Limb (tissue), 2 donors: ENCODE results near the gene IL31.
"Not testable (repeated sequence)": the region's sequence is repeated elsewhere in the genome, so short reads cannot be mapped to it uniquely, and the experiment has no call there.

Experiments used
- DNase-seq, 2 donors: peaks; one replicate each; pipeline ENCODE4 v3.0.0-alpha.2; 2016; ENCODE audit errors: extremely low spot score in 2 of 2

IL31 gene

DNA sequence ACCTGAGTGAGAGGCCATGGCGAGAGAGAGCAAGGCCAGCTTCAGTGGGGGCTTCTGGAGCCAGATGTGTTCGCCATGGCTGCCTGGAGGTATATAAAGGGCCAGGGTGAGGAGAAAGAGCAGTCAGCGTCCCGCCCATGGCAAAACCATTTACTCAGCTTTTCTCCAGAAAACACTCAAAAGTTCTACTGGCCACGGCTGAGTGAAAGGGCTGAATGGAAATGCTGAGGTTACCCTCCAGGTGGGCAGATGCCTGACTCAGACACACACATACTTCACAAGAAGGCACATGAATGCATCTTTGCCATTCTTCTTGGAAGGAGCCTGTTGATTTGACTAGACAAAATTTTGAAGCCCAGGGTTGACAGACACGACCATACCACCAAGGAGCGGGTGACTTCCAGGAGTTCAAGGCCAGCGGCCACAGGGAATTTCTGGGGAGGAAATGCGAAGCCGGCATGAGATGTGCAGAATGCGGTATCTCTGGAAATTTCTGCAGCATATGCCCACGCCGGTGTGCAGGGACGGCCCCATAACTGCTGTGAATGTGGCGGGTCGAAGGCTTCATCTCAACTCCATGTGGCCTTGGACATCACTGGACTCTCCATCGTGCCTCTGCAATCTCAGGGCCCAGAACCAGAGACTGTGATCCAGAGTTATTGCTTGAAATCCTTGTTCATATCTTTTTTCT lies at the start of gene IL31:
IL31 (minus strand) TSS at position 67 of the 691 bp plus-strand sequence; CDS start at position 18, 49 bp downstream.
- no peak for DNase-seq

GRCh38 chr12:122216445-122216844 lies 42.4 kb upstream of the IL31 start:
- no peak for DNase-seq

- no peak for DNase-seq
Measured at GRCh38 chr12:122215771-122216170, 41.8 kb upstream of the IL31 start.

DNA sequence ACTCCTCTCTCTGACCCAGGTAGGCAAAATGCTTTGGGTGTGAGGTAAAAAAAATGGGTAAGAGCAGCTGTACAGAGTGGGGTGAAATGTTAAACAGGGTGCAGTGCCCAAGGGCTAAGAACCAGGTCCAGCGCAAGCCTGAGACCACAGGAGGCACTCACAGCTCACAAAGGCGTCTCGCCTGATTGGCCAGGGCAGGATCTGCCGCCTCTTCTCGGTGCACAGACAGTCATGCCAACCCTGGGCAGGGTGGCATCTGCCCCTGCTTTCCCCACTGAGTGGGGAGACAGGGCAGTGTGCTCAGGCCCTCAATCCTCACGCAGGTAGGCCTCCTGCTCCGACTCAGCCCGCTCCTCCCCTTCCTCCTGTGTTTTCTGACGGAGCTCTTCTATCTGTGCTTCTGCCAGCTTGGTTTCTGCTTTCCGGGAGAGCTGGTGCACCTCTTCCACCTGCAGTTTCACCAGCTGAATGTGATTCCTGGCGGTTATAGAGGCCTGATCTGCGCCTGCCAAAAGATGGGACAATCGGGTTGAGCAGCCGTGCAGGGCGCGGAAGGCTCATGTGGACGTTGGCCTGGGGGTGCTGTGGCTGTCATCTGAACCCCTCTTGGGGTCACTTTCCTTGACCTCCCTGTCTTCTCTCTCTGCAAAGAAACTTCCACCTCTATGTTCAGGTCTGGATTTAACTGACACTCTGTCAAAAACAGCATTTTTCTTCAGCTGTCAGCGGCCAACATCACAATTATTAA lies 34.2 kb upstream of the IL31 start:
- no peak for DNase-seq

GRCh38 chr12:122207391-122207790 lies 33.4 kb upstream of the IL31 start:
- DNase-seq = no peak

DNA sequence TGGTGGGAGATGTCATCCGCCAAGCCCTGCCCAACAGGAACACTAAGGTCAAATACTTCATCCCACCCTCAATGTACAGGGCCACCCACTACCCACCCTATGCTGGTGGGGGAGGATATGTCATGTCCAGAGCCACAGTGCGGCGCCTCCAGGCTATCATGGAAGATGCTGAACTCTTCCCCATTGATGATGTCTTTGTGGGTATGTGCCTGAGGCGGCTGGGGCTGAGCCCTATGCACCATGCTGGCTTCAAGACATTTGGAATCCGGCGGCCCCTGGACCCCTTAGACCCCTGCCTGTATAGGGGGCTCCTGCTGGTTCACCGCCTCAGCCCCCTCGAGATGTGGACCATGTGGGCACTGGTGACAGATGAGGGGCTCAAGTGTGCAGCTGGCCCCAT lies 33.0 kb upstream of the IL31 start:
- DNase-seq = no peak

DNA sequence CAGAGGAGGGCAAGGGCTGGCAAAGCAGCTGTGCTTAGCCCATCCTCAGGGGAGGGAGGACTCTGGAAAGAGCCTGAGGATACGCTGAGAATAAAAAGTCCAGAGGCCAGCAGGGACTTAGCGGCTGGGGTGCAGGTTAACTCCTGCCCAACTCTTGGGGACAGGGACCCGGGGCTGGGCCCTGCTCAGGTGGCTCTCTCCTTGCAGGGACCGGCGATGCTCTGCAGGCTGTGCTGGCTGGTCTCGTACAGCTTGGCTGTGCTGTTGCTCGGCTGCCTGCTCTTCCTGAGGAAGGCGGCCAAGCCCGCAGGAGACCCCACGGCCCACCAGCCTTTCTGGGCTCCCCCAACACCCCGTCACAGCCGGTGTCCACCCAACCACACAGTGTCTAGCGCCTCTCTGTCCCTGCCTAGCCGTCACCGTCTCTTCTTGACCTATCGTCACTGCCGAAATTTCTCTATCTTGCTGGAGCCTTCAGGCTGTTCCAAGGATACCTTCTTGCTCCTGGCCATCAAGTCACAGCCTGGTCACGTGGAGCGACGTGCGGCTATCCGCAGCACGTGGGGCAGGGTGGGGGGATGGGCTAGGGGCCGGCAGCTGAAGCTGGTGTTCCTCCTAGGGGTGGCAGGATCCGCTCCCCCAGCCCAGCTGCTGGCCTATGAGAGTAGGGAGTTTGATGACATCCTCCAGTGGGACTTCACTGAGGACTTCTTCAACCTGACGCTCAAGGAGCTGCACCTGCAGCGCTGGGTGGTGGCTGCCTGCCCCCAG lies 32.3 kb upstream of the IL31 start:
- DNase-seq = no peak

DNA sequence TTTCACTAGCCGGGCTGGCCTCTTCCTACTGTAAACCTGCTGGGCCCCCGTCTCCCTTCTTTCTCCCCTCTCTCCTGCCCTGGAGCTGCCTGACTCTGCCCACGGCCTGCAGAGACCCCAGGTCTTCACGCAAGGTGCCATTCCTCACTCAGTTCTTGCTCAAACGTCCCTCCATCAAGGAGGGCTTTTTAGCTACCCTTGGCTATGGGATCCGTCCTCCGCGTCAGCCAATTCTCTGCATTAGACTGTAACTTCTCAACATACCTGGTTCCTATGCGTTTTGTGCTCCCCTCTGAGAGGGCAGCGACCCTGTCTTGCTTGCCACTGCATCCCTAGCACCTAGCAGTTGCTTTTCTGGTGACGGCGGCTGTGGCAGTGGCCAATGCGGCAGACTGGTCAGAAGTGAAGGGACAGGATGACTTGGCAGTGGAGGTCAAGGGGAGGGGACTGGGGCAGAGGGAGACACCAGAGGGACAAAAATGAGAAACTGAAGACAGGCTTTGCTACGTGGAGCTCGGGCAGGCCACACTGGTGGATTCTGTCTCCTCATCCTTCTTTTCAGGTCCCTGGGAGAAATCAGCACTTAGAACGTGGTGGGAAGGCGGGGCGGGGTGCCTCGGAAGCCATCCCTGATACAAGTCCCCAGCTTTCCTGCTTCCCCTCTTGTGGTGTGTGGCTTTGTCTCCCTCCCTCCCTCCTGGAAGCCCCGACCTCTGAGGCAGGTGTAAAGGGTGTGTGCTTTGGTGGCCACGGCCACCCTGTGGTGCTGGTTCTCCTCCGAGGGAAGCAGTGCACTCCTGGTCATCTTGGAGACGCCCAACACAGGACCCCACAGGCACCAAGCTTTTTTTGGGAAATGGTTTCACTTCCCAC lies 31.3 kb upstream of the IL31 start:
- no peak for DNase-seq

DNA sequence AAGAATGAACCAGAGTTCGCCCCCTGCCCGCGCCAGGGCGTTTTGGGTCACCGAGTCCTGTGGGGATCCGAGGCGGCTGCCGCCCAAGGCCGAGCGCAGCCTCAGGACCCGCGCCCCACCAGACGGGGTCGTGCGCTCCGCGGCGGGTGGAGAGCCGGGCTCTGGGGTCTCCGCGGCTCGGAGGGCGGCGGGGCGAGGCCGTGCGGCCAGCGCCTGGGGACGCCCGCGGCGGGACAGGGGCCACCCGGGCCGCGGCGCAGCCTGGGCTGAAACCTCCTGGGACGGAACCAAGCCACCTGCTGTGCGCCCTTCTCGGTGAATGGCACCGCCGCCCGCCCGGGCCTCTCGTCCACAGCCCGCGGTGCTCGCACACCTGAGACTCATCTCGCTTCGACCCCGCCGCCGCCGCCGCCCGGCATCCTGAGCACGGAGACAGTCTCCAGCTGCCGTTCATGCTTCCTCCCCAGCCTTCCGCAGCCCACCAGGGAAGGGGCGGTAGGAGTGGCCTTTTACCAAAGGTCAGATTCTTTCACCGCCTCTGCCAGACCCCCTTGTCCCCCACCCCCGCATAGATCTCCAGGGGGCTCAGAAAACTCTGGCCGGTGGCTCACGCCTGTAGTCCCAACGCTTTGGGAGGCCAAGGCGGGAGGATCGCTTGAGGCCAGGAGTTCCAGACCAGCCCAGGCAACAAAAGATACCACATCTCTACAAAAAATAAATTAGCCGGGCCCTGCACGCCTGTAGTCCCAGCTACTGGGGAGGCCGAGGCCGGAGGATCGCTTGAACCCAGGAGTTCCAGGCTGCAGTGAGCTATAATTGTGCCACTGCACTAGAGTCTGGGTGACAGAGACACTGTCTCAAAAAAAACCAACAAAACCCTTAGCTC lies 30.4 kb upstream of the IL31 start:
- DNase-seq = no peak

GRCh38 chr12:122203301-122204166 lies 29.5 kb upstream of the IL31 start, which contains the start of gene B3GNT4:
TSS of gene B3GNT4 (plus strand) at chr12:122203709. CDS start at chr12:122204619, 910 bp downstream.
- peak; percentile 21 to 74 for DNase-seq

- not testable (repeated sequence) for DNase-seq
Measured at GRCh38 chr12:122202811-122203210, 28.8 kb upstream of the IL31 start.

GRCh38 chr12:122202017-122202416 lies 28.0 kb upstream of the IL31 start:
- no peak for DNase-seq

GRCh38 chr12:122201381-122201780 lies 27.4 kb upstream of the IL31 start:
- no peak for DNase-seq

GRCh38 chr12:122200541-122201175 lies 26.6 kb upstream of the IL31 start:
- no peak for DNase-seq

DNA sequence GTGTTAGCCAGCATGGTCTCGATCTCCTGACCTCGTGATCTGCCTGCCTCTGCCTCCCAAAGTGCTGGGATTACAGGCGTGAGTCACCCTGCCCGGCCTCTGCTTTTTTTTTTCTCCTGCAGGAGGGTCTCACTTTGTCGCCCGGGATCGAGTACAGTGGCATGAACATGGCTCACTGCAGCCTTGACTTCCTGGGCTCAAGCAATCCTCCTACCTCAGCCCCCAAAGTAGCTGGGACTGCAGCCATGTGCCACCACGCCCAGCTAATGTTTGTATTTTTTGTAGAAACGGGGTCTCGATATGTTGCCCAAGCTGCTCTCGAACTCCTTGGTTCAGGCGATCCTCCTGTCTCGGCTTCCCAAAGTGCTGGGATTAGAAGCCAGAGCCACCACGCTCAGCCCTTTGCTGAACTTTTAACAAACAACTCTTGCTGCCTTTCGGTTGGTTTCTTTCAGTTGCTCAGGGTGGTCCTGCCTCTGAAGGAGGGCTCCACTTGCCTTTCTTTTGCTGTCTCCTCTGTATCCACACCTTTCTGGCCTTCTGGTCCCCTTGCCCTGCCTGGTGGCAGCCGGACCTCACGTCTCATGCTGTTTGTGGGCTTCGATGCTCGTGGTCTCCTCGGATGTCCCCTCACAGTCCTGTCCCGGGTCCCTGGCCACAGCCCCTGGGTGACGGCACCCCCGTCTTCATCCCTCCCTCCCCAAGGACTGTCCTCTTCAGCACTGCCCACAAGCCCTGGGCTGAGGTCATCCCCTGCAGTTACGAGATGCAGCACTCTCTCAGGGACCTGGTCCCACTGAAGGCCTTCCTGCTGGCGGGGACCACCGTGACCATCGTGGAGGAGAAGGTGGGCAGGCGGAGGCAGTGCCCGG lies 25.7 kb upstream of the IL31 start:
- no peak for DNase-seq

- no peak for DNase-seq
Measured at GRCh38 chr12:122197612-122197966, 23.6 kb upstream of the IL31 start.

GRCh38 chr12:122195405-122195804 lies 21.4 kb upstream of the IL31 start:
- no peak for DNase-seq

GRCh38 chr12:122194804-122195203 lies 20.8 kb upstream of the IL31 start:
- no peak for DNase-seq
